SK-N-DZ (cell line): ENCODE data around the gene HEATR5B.
A peak's percentile ranks its signal among the peaks of the same experiment; 100 is the strongest.
"Not testable (repeated sequence)": the region's sequence is repeated elsewhere in the genome, so short reads cannot be mapped to it uniquely, and the experiment has no call there.

Experiments
- DNase-seq: peaks from one replicate; pipeline ENCODE4 v3.0.0-alpha.2; 2015; ENCODE audit warnings: low spot score

Gene HEATR5B

DNA sequence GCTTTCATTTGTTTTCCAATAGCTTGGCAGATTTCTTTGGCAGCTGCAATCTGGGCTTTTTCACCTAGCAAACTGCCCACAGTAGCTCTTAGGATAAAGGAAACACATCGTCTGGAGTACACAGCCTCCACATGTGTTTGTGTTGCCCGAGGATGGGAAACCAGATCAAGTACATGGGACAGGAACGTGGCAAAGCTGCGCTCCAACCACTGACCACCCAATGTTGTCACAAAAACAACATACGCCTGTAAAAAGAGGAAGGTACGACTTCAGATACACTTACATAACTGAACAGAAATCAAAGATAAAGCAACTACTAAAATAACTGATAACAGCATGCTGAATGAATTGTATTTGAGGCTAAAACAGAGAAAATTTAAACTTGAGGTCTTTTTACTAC, 15.5 kb downstream of the HEATR5B start:
- no peak for DNase-seq

DNA sequence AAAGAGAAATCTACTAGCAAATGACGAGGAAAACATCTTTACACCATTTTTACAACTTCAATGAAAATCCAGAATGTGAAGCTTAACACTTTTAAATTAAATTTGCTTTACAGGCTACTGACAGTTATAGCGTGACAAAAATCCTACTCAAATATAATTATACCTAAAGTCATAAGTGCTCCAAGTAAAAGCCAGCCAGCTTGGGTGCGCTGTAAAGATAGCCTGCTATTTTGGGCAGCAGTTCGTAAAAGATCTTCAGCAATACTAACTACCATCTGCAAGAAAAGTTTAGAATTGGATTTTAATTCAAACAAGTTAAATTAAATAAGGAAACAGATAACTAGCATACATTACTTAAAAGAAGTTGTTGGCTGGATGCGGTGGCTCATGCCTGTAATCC, 22.4 kb downstream of the HEATR5B start:
- no peak for DNase-seq

DNA sequence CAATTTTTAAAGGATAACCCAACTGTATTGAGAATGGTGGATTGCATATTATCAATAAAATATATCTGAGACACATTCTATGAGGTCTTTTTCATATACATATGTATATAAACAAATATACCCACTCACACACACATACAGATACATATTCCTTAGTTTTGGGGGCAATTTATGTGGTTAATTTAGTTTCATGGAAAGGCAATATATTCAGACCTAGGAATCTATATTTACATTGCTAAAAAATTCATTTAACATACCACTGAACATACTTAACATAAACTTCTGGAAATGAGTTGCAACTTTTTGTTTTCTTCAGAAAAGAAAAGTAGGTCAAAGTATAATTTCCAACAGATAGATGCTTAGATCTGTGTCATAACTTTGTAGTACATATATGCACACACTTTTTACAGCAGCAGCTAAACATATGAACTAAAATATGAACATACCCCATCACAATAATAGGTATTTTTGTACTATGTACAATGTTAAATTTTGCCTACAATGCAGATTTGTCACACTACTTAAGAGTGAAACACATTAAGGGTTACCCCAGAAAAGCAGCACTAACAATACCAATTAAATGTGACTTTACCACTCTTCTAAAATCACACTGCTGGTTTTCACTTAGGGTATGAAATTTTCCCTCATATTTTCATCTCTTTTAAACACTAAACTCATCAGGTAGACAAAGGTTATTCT, 23.0 kb downstream of the HEATR5B start:
- no peak for DNase-seq

DNA sequence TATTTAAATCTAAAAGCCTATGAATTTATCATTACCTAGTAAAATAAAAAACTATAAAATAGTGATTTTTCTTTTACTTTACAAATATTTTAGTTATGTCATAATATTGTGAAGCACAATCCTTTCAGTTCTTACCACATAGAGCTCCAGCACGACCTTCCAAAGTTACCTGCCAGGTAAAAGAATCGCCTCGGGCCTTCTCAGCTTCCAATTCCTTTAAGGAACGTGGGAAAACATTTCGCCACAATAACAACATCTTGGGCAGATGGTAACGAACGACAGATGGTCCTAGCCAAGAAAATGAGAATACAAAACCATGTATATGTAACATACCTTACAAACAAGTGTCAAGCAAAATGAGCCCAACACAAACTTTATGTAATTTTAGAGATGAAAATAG, 23.7 kb downstream of the HEATR5B start:
- no peak for DNase-seq

DNA sequence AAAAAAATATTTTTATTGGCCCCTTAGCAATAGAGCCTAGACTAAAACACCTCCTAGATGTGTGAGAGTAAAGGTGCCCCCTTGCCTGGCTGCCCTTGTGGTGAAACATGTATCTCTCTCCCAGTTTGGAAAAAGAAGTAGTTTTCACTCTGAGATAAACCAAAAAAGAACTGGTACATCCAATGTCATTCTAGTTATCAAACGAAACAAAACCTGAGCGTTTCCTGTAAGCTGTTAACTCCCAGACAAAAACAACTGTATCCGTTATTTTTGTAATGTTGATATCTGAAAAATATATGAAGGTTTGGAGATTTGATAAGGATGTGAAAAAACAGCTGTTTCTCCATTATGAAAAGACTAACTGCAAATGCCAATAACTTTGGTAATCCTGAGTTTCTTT, 24.3 kb downstream of the HEATR5B start:
- DNase-seq, result no peak

DNA sequence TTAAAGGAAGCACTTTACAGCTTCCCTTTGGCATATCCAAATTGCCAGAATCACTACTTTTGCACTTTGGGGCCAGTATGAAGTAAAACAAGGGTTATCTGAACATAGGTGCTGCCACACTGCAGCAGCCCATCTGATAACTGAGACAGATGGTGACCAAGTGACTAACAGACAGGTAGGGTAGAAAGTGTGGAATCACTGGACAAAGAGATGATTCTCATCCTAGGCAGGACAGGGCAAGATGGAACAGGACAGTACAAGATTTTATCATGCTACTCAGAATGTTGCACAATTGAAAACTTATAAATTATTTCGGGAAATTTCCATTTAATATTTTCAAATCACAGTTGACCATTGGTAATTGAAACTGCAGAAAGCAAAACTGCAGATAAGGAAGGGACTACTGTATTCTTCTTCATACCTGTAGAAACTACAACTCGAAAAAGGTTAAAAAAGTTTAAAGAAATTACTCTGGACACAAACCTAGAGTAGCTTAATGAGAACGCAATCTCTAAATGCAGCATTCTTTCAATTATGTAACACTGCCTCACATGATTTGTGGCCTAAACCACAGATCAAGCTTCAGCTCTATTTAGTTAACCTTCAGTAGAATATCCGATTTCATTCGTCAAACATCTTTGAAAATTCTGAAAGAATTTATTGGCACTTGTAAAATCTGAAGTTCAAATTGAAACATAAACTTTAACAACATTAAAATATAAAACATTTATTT, 31.4 kb downstream of the HEATR5B start:
- no peak for DNase-seq

DNA sequence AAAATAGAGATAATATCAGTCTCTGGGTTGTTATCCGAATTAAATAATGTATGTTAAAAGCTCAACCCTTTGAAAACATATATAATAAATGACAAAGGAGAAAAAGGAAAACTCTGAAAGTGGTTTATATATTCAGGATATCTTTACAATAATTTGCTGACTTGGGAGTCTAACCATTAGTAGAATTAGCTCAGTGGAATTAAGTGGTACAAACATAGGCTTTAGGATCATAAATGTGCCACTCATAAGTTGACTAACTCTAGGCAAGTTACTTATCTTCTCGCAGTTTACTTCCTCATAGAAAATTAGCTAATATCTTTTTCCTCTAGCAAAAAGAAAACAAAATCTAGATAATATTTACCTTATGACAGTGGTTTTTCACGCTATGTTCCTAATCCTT, 44.6 kb downstream of the HEATR5B start:
- no peak for DNase-seq

DNA sequence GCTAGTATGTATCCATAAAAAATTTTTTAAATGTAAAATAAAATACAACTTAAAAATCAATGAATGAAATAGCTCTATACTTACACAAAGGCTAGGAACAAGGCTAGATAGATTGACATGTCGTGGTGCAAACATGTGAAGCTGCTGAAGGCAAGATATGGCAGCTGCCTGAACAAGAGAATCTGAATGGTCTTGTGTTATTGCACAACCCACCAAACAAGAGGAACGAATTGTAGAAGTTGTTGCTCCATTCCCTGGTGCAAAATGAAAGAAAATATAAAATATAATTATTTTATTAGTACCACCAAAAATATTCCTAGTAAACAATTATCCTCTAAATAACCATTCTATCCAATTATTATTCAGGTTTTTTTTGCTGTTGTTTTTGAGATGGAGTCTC, 46.4 kb downstream of the HEATR5B start:
- DNase-seq, result no peak

DNA sequence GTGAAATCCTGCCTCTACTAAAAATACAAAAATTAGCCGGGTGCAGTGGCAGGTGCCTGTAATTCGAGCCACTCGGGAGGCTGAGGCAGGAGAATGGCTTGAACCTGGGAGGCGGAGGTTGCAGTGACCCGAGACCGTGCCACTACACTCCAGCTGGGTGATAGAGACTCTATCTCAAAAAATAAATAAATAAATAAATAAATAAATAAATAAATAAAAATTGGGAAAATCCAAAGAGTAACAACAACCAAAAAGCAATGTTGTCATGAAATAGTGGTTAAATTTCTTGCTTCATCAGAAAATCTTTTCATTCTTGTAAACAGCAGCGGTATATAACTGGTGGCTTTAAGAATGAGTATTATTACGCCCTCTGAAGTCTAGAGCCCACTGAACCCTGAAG, 54.4 kb downstream of the HEATR5B start:
- no peak for DNase-seq

DNA sequence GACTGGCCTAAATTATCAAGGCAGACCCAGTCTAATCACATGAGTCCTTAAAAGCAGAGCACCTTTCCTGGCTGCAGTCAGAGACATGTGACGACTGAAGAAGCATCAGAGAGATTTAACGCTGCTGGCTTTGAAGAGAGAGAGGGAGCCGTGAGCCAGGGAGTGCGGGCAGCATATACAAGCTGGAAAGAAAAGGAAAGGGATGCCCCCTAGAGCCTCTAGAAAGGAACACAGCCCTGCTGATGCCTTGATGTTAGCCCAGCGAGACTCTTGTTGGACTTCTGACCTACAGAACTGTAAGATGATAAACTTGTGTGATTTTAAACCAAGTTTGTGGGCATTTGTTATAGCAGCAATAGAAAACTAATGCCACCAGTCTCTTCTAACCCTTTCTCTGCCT, 58.1 kb downstream of the HEATR5B start:
- DNase-seq, result peak; percentile 1

DNA sequence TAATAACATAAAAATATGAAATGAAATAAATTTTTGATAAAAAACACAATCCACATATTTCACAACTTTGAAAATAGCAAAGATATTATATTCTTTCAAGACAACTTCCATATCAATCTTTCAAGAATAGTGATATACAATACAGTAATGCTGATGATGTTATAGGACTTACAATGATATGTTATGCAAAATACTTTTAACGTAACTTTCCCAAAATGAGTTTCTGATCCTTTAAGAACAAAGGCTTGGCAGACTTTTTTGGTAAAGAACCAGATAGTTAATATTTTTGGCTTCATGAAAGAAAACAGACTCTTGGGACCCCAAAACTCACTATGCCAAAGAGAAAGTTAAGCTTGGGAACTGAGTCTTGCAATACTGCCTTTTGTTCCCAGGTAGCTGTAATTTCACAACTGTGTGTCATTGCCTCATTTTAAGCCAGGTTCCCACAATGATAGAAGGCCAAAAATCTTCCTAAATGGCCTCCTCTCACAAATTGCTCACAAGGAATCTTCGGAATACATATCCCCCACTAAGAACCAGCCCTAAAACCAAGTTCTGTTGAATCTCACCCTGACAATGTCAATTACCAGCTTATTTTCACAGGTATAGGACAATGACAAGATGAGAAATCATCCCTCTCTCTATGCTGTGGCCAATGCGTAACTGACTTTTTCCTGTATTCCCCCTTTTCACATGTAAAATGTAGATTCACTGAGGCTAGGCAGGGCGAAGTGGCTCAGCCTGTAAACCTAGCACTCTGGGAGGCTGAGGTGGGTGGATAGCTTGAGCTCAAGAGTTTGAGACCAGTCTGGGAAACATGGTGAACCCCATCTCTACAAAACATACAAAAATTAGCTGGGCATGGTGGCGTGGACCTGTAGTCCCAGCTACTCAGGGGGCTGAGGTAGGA, 63.0 kb downstream of the HEATR5B start:
- DNase-seq, result no peak

DNA sequence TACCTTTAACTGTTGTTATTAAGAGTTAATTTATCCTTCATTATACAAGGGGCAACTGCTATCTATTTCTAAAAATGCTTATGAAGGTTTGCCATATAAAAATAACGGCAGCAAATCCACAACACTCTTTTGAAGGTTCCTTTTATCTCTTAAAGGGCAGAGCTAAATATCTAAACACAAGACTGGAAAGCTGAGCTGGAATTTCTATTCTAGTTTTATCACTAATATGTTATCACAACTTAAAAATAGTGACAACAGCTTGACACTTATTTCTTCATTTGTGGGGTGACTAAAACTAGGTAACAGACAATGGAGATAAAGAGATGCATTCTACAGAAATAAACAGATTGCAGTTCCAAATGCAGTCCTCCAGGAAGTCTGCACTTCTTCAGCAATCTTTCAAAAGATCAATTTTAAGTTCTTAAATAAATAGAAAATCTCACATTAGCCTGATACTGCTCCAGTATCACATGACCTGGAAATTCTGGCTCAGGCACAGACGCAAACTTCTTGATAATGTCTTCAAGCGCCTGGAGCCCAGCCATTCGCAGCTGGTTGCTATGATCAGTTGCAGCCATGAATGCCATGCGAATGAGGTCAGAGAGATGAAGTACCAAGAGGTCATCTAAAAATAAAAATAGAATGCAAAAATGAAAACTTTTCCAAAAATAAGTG, 63.8 kb downstream of the HEATR5B start:
- DNase-seq, result no peak

DNA sequence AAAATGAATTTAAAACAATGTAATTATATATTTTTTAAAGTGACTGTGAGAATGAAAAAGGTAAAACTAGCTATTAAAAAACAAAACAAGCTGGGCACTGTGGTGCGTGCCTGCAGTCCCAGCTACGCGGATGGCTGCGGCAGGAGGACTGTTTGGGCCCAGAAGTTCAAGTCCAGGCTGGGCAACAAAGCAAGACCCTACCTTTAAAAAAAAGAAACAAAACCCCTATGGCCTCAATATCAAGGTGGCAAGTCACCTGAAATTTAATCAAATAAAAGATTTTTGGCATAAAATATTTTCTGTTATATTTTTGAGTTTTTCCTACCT, 70.9 kb downstream of the HEATR5B start:
- DNase-seq, result no peak

DNA sequence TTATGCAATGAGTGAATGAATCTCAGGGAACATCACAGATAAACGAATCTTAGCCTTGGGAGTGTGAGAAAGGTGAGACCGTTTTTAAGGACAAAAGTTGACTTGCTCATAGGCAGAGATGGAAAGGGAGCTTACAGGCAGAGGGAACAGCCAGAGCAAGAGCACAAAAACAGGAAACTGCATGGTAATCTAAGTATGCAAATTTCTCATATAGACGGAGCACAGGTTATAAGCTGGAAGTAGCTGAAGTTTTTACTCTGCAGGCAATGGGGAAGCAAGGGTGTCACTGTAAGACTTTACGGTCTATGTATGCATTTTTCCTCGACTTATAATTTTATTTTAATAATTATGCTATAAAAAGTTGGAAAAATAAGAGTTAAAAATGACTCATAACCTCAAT, 73.0 kb downstream of the HEATR5B start:
- no peak for DNase-seq

DNA sequence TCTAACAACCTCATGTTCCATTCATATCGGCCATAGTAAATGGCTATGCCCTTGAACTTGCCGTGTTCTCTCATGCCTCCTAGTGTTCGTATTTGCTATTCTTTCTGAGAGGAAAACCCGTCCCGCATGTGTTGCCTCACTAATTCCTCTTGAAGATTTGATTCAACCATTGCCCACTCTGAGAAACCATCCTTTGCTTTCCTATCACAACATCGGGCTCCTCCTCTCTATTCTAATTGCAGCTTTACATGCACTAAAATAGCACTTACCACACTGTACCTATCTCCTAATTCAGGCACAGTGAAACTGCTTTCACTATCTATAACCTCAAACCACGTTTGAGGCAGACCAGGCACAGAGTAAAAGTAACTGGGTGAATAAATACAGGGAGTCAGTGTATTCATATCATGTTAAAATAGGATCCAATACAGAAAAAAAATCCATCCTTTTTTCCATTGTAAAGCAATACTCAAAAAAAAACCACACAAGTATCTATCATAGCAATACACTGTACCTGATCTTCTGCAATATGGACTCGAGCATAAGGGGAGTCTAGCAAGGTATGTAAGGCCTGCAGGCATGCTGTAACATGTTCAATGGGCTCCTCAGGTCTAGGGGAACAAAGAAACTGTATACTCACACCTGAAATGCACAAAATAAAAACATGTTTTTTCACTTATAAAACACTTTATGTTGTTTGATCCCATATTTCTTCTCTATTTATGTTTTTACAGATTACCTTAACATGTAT, 78.9 kb downstream of the HEATR5B start:
- DNase-seq, result peak; percentile 2

DNA sequence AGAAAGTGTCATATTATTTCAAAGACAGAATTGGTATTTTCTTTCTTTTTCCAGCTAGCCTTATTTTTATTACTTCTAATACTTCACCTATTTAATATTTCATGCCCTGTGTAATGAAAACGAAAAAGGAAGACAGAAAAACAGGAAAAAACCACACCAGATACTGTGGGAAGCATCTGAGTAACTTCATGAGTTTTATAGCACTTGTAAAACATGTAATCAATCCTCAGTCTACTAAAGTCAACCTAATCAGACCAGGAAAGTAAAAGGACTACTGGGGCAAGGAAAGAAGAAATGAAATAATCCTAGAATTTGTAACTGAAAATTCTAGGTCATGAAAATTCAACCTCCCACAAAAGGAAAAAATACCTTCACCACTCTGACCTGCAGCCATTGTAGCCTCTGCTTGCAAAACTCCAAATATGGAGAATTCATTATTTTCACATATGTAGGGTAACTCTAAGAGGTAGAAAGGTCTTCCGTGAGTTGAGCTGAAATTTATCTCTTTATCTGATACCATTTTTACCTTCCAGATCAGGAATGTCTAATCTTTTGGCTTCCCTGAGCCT, 83.1 kb downstream of the HEATR5B start:
- no peak for DNase-seq

DNA sequence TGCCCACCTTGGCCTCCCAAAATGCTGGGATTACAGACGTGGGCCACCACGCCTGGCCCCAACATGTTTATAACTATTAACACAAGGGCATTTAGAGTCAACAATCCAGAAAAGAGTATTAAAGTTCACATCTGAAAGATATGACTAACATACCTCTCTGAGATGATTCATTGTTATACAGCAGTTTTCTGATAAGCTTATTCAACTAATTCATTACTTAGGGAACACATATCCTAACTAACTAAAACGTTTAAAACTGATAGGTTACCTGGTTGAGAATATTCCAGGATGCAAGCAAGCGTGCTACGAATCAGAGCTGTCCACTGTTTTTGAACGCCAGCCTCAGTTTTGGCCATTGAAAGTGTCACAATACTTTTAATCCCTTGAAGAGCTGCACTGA, 83.9 kb downstream of the HEATR5B start:
- no peak for DNase-seq

DNA sequence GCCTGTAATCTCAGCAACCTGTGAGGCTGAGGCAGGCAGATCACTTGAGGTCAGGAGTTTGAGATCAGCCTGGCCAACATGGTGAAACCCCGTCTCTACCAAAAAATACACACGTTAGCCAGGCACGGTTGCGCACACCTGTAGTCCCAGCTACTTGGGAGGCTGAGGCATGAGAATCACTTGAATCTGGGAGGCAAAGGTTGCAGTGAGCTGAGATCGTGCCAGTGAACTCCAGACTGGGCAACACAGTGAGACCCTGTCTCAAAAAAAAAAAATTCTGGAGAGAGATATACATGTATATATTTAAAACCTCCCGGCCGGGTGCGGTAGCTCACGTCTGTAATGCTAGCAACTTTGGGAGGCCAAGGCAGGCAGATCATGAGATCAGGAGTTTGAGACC, 84.8 kb downstream of the HEATR5B start:
- not testable (repeated sequence) for DNase-seq

DNA sequence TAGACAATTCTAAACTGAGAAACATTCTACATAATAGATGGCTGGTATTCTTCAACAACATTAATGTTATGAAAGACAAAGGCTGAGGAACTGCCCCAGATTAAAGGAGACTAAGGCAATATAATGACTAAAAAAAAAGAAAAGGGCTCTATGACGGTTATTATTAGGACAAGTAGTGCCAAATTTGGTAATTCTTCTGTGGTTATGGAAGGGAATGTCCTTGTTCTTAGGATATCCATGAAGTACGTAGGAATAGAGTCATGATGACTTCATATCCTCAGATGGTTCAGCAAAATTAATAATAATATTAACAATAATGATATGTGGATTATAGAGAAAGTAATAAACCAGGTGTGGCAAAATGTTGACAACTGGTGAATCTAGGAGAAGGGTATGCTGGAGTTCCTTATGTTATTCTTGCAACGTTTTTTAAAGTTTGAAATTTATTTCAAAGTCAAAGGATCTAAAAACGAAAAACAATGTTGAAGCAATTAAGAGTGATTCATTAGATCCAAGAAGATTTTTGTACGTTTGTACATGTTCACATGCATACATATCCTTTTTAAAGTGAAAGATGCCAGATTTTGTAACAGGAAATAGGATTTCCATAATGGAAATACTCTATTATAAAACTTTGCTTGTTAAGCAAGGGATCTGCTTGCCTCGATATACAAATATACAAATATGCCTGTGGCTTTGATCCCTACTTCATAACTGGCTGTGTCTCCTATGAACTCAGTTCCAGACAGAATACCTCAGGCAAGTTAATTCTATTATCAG, 90.1 kb downstream of the HEATR5B start:
- DNase-seq, result no peak

DNA sequence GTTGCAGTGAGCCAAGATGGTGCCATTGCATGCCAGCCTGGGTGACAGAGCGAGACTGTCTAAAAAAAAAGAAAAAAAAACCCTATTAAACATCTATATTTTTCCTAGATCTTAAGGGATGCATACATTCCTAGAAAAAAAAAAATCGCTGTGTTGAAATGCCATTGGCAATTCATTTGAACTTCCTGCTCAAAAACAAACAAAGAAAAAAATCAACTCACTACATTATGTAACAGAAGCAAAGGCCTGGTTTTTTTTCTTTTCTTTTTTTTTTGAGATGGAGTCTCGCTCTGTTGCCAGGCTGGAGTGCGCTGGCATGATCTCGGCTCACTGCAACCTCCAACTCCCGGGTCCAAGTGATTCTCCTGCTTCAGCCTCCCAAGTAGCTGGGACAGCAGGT, 96.2 kb downstream of the HEATR5B start:
- no peak for DNase-seq
